H1 (cell line): ENCODE results near the gene PTGER3. TPM values are rescaled to one million over a fixed set of nuclear protein-coding genes. Genes with fewer than 3 reads are reported as not detected.

Source experiments
- CTCF ChIA-PET: fragments of 300-600 bp; sonication (Branson Sonifier 250); formaldehyde crosslinking; loops from one replicate; lab custom pipeline; 2021; ENCODE audit not compliant: partially characterized antibody; lab: Charles Lee
- POLR2A ChIA-PET: fragments of 300-600 bp; sonication (Branson Sonifier 250); formaldehyde crosslinking; loops from one replicate; lab custom pipeline; 2021; ENCODE audit warnings: inconsistent platforms; ENCODE audit not compliant: partially characterized antibody; lab: Charles Lee
- DNase-seq, 2 experiments: peaks; one replicate each; pipeline versions ENCODE4 v3.0.0 to v3.0.0-alpha.2; 2010 to 2022; ENCODE audit warnings: low spot score in 2 of 2, low read depth in 1 of 2, mixed read lengths in 1 of 2
- FAIRE-seq: peaks from 2 replicates; lab custom pipeline; 2011; peaks lifted over from hg19 to GRCh38; lab: Jason Lieb, UNC
- H2AFZ ChIP-seq: 2 replicates; pipeline ENCODE4 v1.8.1; 2012; ENCODE audit warnings: low read length, inconsistent platforms
- H2AK5ac ChIP-seq: 2 replicates; pipeline ENCODE4 v1.6.1; 2013; ENCODE audit warnings: low read depth, low read length
- H2BK120ac ChIP-seq: replicated peaks from 2 replicates; pipeline ENCODE3; 2013; ENCODE audit warnings: low read depth, low read length, inconsistent platforms
- H2BK12ac ChIP-seq: 2 replicates; pipeline ENCODE4 v1.6.1; 2013; ENCODE audit warnings: low read depth, low read length
- H2BK15ac ChIP-seq: 2 replicates; pipeline ENCODE4 v1.6.1; 2013; ENCODE audit warnings: low read length
- H2BK20ac ChIP-seq: 2 replicates; pipeline ENCODE4 v1.6.1; 2013; ENCODE audit warnings: low read length
- H2BK5ac ChIP-seq: 2 replicates; pipeline ENCODE4 v1.6.1; 2013; ENCODE audit warnings: low read depth, low read length
- H3K14ac ChIP-seq: 2 replicates; pipeline ENCODE4 v1.6.1; 2013; ENCODE audit warnings: inconsistent platforms; ENCODE audit not compliant: insufficient read length
- H3K18ac ChIP-seq: 2 replicates; pipeline ENCODE4 v1.6.1; 2013; ENCODE audit warnings: low read length; ENCODE audit errors: extremely low read depth
- H3K23ac ChIP-seq: 2 replicates; pipeline ENCODE4 v1.6.1; 2013; ENCODE audit warnings: inconsistent platforms; ENCODE audit not compliant: insufficient read length
- H3K23me2 ChIP-seq: 2 replicates; pipeline ENCODE4 v1.6.1; 2013; ENCODE audit warnings: low read depth, low read length
- H3K27ac ChIP-seq: 2 replicates; pipeline ENCODE4 v1.6.1; 2011; ENCODE audit warnings: low read depth, low read length, inconsistent platforms
- H3K27me3 ChIP-seq, 4 experiments: replicated peaks in 1 of 4; 1 replicate in 1 of 4; 2 replicates in 3 of 4; pipeline versions ENCODE4 v1.6.1 to v1.8.1; 2011 to 2013; ENCODE audit warnings: low read length in 3 of 4, mild to moderate bottlenecking in 3 of 4, inconsistent platforms in 2 of 4, mixed read lengths in 2 of 4, moderate library complexity in 1 of 4; ENCODE audit not compliant: control insufficient read depth in 3 of 4, insufficient read depth in 3 of 4; ENCODE audit errors: extremely low read depth in 1 of 4
- H3K36me3 ChIP-seq, 4 experiments: 2 replicates each; pipeline versions ENCODE4 v1.6.1 to v1.8.1; 2011 to 2013; ENCODE audit warnings: mild to moderate bottlenecking in 4 of 4, low read length in 3 of 4, moderate library complexity in 2 of 4, control low read depth in 1 of 4, inconsistent platforms in 1 of 4; ENCODE audit not compliant: insufficient read depth in 4 of 4, control insufficient read depth in 2 of 4
- H3K4ac ChIP-seq: replicated peaks from 2 replicates; pipeline ENCODE3; 2013; ENCODE audit warnings: low read length, low read depth, mixed read lengths, inconsistent platforms; ENCODE audit not compliant: insufficient read length
- H3K4me1 ChIP-seq, 4 experiments: replicated peaks in 1 of 4; 1 replicate in 1 of 4; 2 replicates in 3 of 4; pipeline versions ENCODE4 v1.6.1 to v1.8.1; 2011 to 2013; ENCODE audit warnings: low read length in 3 of 4, inconsistent platforms in 2 of 4, mixed read lengths in 1 of 4; ENCODE audit not compliant: insufficient read depth in 4 of 4, control insufficient read depth in 3 of 4
- H3K4me2 ChIP-seq, 2 experiments: 2 replicates each; pipeline versions ENCODE4 v1.6.1 to v1.8.1; 2011 to 2013; ENCODE audit warnings: low read depth in 2 of 2, low read length in 2 of 2, control low read depth in 1 of 2, inconsistent platforms in 1 of 2, mild to moderate bottlenecking in 1 of 2; ENCODE audit not compliant: insufficient read depth in 1 of 2
- H3K4me3 ChIP-seq, 4 experiments: fragments of 200-600, 300-600 bp in 1 of 4; sonication (generic), shearing (Covaris generic), sonication (Bioruptor Twin) in 1 of 4; 2 replicates each; pipeline versions ENCODE4 v1.5.1 to v1.8.1; 2011 to 2016; ENCODE audit warnings: low read length in 4 of 4, low read depth in 3 of 4, control low read depth in 2 of 4, inconsistent platforms in 2 of 4, mild to moderate bottlenecking in 2 of 4, mixed read lengths in 1 of 4, moderate library complexity in 1 of 4; ENCODE audit not compliant: insufficient read depth in 2 of 4; ENCODE audit errors: extremely low read depth in 1 of 4
- H3K56ac ChIP-seq: replicated peaks from 2 replicates; pipeline ENCODE3; 2013; ENCODE audit warnings: low read depth, mild to moderate bottlenecking, mixed read lengths, low read length, inconsistent platforms; ENCODE audit not compliant: insufficient read length
- H3K79me1 ChIP-seq: 2 replicates; pipeline ENCODE4 v1.6.1; 2013; ENCODE audit warnings: low read depth, low read length, control low read depth
- H3K79me2 ChIP-seq, 2 experiments: 2 replicates each; pipeline versions ENCODE4 v1.6.1 to v1.8.1; 2012 to 2013; ENCODE audit warnings: low read length in 2 of 2, mild to moderate bottlenecking in 2 of 2, inconsistent platforms in 1 of 2; ENCODE audit not compliant: insufficient read depth in 2 of 2, control insufficient read depth in 1 of 2
- H3K9ac ChIP-seq, 4 experiments: replicated peaks in 1 of 4; 1 replicate in 1 of 4; 2 replicates in 3 of 4; pipeline versions ENCODE4 v1.6.1 to v1.8.1; 2011 to 2013; ENCODE audit warnings: low read depth in 3 of 4, low read length in 3 of 4, control low read depth in 2 of 4, mild to moderate bottlenecking in 2 of 4, moderate library complexity in 2 of 4, inconsistent platforms in 1 of 4; ENCODE audit errors: extremely low read depth in 1 of 4
- H3K9me3 ChIP-seq, 2 experiments: 2 replicates each; pipeline versions ENCODE4 v1.6.1 to v1.8.1; 2012 to 2013; ENCODE audit warnings: mild to moderate bottlenecking in 2 of 2, moderate library complexity in 2 of 2, control low read depth in 1 of 2, inconsistent platforms in 1 of 2, low read depth in 1 of 2, low read length in 1 of 2, mixed read lengths in 1 of 2; ENCODE audit not compliant: insufficient read depth in 2 of 2
- H4K20me1 ChIP-seq, 2 experiments: replicated peaks in 1 of 2; 2 replicates each; pipeline versions ENCODE3 to v1.8.1; 2011 to 2013; ENCODE audit warnings: inconsistent platforms in 2 of 2, low read length in 2 of 2, mild to moderate bottlenecking in 1 of 2; ENCODE audit not compliant: insufficient read depth in 2 of 2, control insufficient read depth in 1 of 2
- H4K5ac ChIP-seq: 2 replicates; pipeline ENCODE4 v1.6.1; 2013; ENCODE audit warnings: low read length, low read depth, mixed read lengths, inconsistent platforms; ENCODE audit not compliant: insufficient read length
- H4K8ac ChIP-seq: 2 replicates; pipeline ENCODE4 v1.8.0; 2013; ENCODE audit warnings: mild to moderate bottlenecking, moderate library complexity, low read length, inconsistent platforms; ENCODE audit not compliant: insufficient read depth; ENCODE audit errors: extremely low read depth
- H4K91ac ChIP-seq: replicated peaks from 2 replicates; pipeline ENCODE3; 2013; ENCODE audit warnings: low read length, mixed read lengths, inconsistent platforms; ENCODE audit not compliant: insufficient read length
- ASH2L ChIP-seq: fragments of 200-600, 300-600 bp; sonication (generic); IDR thresholded peaks from one replicate; pipeline ENCODE4 v1.7.1; 2017; ENCODE audit warnings: low read length
- BRCA1 ChIP-seq: IDR thresholded peaks from 2 replicates; pipeline ENCODE4 v1.6.1; 2012; ENCODE audit warnings: low read depth, low read length, improper control_type of control experiment
- CBX5 ChIP-seq: fragments of 300-800, 300-1000 bp; sonication (generic); IDR thresholded peaks from 2 replicates; pipeline ENCODE4 v1.7.1; 2016; ENCODE audit warnings: antibody characterized with exemption, low read length, low read depth
- CHD1 ChIP-seq: IDR thresholded peaks from 2 replicates; pipeline ENCODE4 v1.6.1; 2012; ENCODE audit warnings: low read depth, low read length, improper control_type of control experiment
- HDAC2 ChIP-seq, 2 experiments: fragments of 300-600 bp in 1 of 2; sonication (generic) in 1 of 2; IDR thresholded peaks; 2 replicates each; pipeline ENCODE4 v1.6.1; 2011 to 2012; ENCODE audit warnings: low read depth in 2 of 2, low read length in 2 of 2, mild to moderate bottlenecking in 2 of 2, moderate library complexity in 2 of 2, borderline replicate concordance in 1 of 2, inconsistent platforms in 1 of 2
- KDM1A ChIP-seq: fragments of 200-600, 300-600 bp; sonication (generic); IDR thresholded peaks from 2 replicates; pipeline ENCODE4 v1.7.1; 2016; ENCODE audit warnings: mild to moderate bottlenecking, low read length, borderline replicate concordance
- POLR2AphosphoS5 ChIP-seq: IDR thresholded peaks from 2 replicates; pipeline ENCODE4 v1.6.1; 2011; ENCODE audit warnings: low read depth, low read length
- POU5F1 ChIP-seq: IDR thresholded peaks from 2 replicates; pipeline ENCODE4 v1.6.1; 2011; ENCODE audit warnings: low read depth, mild to moderate bottlenecking, low read length, moderate library complexity
- RAD21 ChIP-seq, 2 experiments: IDR thresholded peaks in 1 of 2; conservative IDR thresholded peaks in 1 of 2; 2 replicates each; pipeline ENCODE4 v1.6.1; 2011; ENCODE audit warnings: low read depth in 2 of 2, low read length in 2 of 2, improper control_type of control experiment in 1 of 2, inconsistent platforms in 1 of 2, mild to moderate bottlenecking in 1 of 2, moderate library complexity in 1 of 2
- SP1 ChIP-seq: IDR thresholded peaks from 2 replicates; pipeline ENCODE4 v1.6.1; 2011; ENCODE audit warnings: low read depth, low read length
- SP4 ChIP-seq: IDR thresholded peaks from 2 replicates; pipeline ENCODE4 v1.6.1; 2012; ENCODE audit warnings: low read length, inconsistent platforms
- SUZ12 ChIP-seq: fragments of 200-600 bp; sonication (generic); IDR thresholded peaks from 2 replicates; pipeline ENCODE4 v1.6.1; 2012; ENCODE audit warnings: mild to moderate bottlenecking, inconsistent platforms, low read length, moderate library complexity, mixed read lengths
- TAF7 ChIP-seq: optimal IDR thresholded peaks from 2 replicates; pipeline ENCODE3; 2011; ENCODE audit warnings: low read depth, mild to moderate bottlenecking, inconsistent platforms, low read length, moderate library complexity, borderline replicate concordance
- TEAD4 ChIP-seq: IDR thresholded peaks from 2 replicates; pipeline ENCODE4 v1.6.1; 2012; ENCODE audit warnings: low read depth, low read length, inconsistent platforms, mixed read lengths
- polyA plus RNA-seq, 7 experiments: library from polyadenylated mRNA; depleted of rRNA in 3 of 7; stranded (reverse) in 5 of 7; unstranded in 2 of 7; fragments of >200 nt in 5 of 7; fragments of 200-250 nt in 2 of 7; gene quantifications; 1 replicate in 5 of 7; 2 replicates in 1 of 7; 4 replicates in 1 of 7; pipeline versions ENCODE4 v1.2.1 to v1.2.3, GENCODE V29; 2011 to 2013; ENCODE audit warnings: missing spikeins in 2 of 7, mixed read lengths in 2 of 7
- total RNA-seq: library from RNA; stranded (reverse); fragmentation: NEBNext Ultra II Directional; extraction: Animal tissue kit (Norgen Biotek cat#: 25700); gene quantifications from 2 replicates; pipeline ENCODE4 v1.2.1, GENCODE V29; 2021

Gene PTGER3
- total and polyA plus RNA-seq, 2 of the 8 experiments (the other 6 are each of a cell fraction or from before 2014, with no cell fraction given), result 0.38 to 0.82 TPM

GRCh38 chr1:71043065-71043464, 4.6 kb downstream of the PTGER3 start:
- Histone ChIP-seq H3K36me3 (no peaks in the 10 kb centered on the region), H2BK120ac (no peak overlapping the region), H3K18ac (no peak overlapping the region), H4K91ac (no peak overlapping the region), H4K8ac (no peak overlapping the region), H3K9me3 (no peaks in the 10 kb centered on the region), H3K79me2 (no peaks in the 10 kb centered on the region), H2AFZ (no peak overlapping the region), H4K5ac (no peak overlapping the region), H3K79me1 (no peaks in the 10 kb centered on the region), H3K4me2 (no peak overlapping the region), H3K4me3 (no peak overlapping the region), H3K14ac (no peak overlapping the region), H4K20me1 (no peaks in the 10 kb centered on the region), H3K27ac (no peak overlapping the region), H2BK15ac (no peak overlapping the region), H3K4me1 (peaks cover 0 to 6% (median 2%) of the 10 kb centered on the region in 4 experiments; a peak in 4 of 7 replicates), H2BK12ac (no peak overlapping the region), H3K23ac (no peak overlapping the region), H3K23me2 (peaks cover 10% of the 10 kb centered on the region; the same call in 1 of the 2 replicates), H3K27me3 (peaks cover 14 to 19% (median 18%) of the 10 kb centered on the region in 4 experiments; a peak in 6 of 7 replicates), H3K4ac (no peak overlapping the region), H3K9ac (no peak overlapping the region), H2AK5ac (no peak overlapping the region), H2BK5ac (no peak overlapping the region), H3K56ac (no peak overlapping the region), H2BK20ac (no peak overlapping the region)
- DNase-seq (no peak), FAIRE-seq (no peak)
- ChIA-PET POLR2A (interaction anchor here (1.0 kb wide), 1 partner anchor 12 kb away, joined by 3 read pairs; no protein-coding TSS in a partner anchor), CTCF (interaction anchor here (0.7 to 1.0 kb wide), 3 partner anchors 254 to 367 kb away, joined by 3 to 4 read pairs (median 3); no protein-coding TSS in a partner anchor)
- TF ChIP-seq SP4, result no peak
- TF ChIP-seq KDM1A, result no peak
- no peak for TF ChIP-seq HDAC2 (IDR thresholded peaks at IDR 0.05; ENCODE audit: borderline replicate concordance in 1 of 2, low read depth in 2 of 2, low read length in 2 of 2)
- no peak for TF ChIP-seq ASH2L
- no peak for TF ChIP-seq SUZ12
- no peak for TF ChIP-seq CBX5
- TF ChIP-seq TEAD4, result no peak
- TF ChIP-seq POU5F1, result no peak
- TF ChIP-seq SP1, result no peak
- no peak for TF ChIP-seq RAD21 (IDR thresholded peaks at IDR 0.05 in 1 of 2, conservative IDR thresholded peaks at IDR 0.05 in 1 of 2; ENCODE audit: low read depth in 2 of 2, low read length in 2 of 2)
- TF ChIP-seq BRCA1, result no peak
- no peak for TF ChIP-seq CHD1
- no peak for TF ChIP-seq POLR2AphosphoS5
- TF ChIP-seq TAF7, result no peak
